ENCODE measurements around the gene FAM20B. TPM values are rescaled to one million over a fixed set of nuclear protein-coding genes. Genes with fewer than 3 reads are reported as not detected.

The FAM20B gene
- total and polyA plus RNA-seq, 2 of the 13 experiments (the other 11 are each of a cell fraction or from before 2014, with no cell fraction given), result 13.8 to 26.9 TPM

DNA sequence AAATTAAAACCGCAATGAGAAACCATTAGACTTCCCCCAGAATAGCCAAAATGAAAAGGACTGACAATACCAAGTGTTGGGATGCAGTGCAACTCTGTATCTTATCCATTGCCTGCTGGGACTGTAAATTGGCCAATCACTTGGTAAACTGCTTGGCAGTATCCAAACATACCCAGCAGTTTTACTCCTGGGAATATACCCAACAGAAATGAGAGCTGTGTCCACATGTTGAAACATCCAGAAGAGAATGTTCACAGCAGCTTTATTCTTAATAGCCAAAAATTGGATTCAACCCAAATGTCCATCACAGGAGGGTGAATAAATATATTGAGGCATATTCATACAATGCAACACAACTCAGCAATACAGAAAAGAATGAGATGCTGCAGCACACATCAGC is 13.7 kb upstream of the FAM20B start:
- Histone ChIP-seq H2AFZ (ENCODE audit: low read length) (no peak overlapping the region), H3K4me2 (ENCODE audit: low read depth, low read length) (no peak overlapping the region), H3K4me3 (replicated peaks in 1 of 3; ENCODE audit: insufficient read depth in 1 of 3, low read depth in 2 of 3, low read length in 3 of 3) (no peak overlapping the region), H3K27ac (ENCODE audit: extremely low read length, insufficient read depth, low read length) (no peak overlapping the region), H3K36me3 (replicated peaks in 1 of 2; ENCODE audit: control insufficient read depth in 1 of 2, insufficient read depth in 2 of 2, low read length in 2 of 2) (no peaks in the 10 kb centered on the region), H3K4me1 (ENCODE audit: insufficient read depth, low read length) (peaks cover 18% of the 10 kb centered on the region), H3K27me3 (ENCODE audit: control insufficient read depth in 1 of 2, insufficient read depth in 2 of 2, low read length in 2 of 2) (no peaks in the 10 kb centered on the region), H3K9me3 (ENCODE audit: low read length) (no peaks in the 10 kb centered on the region), H3K79me2 (ENCODE audit: insufficient read depth, low read length) (no peaks in the 10 kb centered on the region), H3K9ac (ENCODE audit: insufficient read depth, low read depth, low read length) (no peak overlapping the region), H4K20me1 (ENCODE audit: insufficient read depth, low read length) (no peaks in the 10 kb centered on the region)
- DNase-seq (ENCODE audit: low spot score), result no peak
- TF ChIP-seq, protein P1, sequence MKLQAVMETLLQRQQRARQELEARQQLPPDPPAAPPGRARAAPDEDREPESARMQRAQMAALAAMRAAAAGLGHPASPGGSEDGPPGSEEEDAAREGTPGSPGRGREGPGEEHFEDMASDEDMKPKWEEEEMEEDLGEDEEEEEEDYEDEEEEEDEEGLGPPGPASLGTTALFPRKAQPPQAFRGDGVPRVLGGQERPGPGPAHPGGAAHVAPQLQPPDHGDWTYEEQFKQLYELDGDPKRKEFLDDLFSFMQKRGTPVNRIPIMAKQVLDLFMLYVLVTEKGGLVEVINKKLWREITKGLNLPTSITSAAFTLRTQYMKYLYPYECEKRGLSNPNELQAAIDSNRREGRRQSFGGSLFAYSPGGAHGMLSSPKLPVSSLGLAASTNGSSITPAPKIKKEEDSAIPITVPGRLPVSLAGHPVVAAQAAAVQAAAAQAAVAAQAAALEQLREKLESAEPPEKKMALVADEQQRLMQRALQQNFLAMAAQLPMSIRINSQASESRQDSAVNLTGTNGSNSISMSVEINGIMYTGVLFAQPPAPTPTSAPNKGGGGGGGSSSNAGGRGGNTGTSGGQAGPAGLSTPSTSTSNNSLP (IDR thresholded peaks at IDR 0.05; ENCODE audit: low read depth, low read length), result no peak
- TF ChIP-seq IKZF1 (IDR thresholded peaks at IDR 0.05) (no peak), ZNF251 (CRISPR knock-in tag; IDR thresholded peaks at IDR 0.05) (no peak), ZNF253 (CRISPR knock-in tag; IDR thresholded peaks at IDR 0.05; ENCODE audit: borderline replicate concordance) (no peak), ZNF570 (CRISPR knock-in tag; IDR thresholded peaks at IDR 0.05; ENCODE audit: borderline replicate concordance) (no peak)
- TF ChIP-seq, protein P2, sequence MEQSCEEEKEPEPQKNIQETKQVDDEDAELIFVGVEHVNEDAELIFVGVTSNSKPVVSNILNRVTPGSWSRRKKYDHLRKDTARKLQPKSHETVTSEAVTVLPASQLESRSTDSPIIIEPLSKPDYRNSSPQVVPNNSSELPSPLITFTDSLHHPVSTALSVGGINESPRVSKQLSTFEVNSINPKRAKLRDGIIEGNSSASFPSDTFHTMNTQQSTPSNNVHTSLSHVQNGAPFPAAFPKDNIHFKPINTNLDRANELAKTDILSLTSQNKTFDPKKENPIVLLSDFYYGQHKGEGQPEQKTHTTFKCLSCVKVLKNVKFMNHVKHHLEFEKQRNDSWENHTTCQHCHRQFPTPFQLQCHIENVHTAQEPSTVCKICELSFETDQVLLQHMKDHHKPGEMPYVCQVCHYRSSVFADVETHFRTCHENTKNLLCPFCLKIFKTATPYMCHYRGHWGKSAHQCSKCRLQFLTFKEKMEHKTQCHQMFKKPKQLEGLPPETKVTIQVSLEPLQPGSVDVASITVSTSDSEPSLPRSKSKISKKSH (CRISPR knock-in tag; IDR thresholded peaks at IDR 0.05; ENCODE audit: borderline replicate concordance), result no peak
- TF ChIP-seq, protein P3, sequence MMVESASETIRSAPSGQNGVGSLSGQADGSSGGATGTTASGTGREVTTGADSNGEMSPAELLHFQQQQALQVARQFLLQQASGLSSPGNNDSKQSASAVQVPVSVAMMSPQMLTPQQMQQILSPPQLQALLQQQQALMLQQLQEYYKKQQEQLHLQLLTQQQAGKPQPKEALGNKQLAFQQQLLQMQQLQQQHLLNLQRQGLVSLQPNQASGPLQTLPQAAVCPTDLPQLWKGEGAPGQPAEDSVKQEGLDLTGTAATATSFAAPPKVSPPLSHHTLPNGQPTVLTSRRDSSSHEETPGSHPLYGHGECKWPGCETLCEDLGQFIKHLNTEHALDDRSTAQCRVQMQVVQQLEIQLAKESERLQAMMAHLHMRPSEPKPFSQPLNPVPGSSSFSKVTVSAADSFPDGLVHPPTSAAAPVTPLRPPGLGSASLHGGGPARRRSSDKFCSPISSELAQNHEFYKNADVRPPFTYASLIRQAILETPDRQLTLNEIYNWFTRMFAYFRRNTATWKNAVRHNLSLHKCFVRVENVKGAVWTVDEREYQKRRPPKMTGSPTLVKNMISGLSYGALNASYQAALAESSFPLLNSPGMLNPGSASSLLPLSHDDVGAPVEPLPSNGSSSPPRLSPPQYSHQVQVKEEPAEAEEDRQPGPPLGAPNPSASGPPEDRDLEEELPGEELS (CRISPR knock-in tag; IDR thresholded peaks at IDR 0.05), result no peak
- TF ChIP-seq, protein P4, sequence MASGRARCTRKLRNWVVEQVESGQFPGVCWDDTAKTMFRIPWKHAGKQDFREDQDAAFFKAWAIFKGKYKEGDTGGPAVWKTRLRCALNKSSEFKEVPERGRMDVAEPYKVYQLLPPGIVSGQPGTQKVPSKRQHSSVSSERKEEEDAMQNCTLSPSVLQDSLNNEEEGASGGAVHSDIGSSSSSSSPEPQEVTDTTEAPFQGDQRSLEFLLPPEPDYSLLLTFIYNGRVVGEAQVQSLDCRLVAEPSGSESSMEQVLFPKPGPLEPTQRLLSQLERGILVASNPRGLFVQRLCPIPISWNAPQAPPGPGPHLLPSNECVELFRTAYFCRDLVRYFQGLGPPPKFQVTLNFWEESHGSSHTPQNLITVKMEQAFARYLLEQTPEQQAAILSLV (CRISPR knock-in tag; IDR thresholded peaks at IDR 0.05; ENCODE audit: borderline replicate concordance), result no peak
- TF ChIP-seq, protein P5, sequence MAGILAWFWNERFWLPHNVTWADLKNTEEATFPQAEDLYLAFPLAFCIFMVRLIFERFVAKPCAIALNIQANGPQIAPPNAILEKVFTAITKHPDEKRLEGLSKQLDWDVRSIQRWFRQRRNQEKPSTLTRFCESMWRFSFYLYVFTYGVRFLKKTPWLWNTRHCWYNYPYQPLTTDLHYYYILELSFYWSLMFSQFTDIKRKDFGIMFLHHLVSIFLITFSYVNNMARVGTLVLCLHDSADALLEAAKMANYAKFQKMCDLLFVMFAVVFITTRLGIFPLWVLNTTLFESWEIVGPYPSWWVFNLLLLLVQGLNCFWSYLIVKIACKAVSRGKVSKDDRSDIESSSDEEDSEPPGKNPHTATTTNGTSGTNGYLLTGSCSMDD (CRISPR knock-in tag; IDR thresholded peaks at IDR 0.05), result no peak
- ChIA-PET CTCF (ENCODE audit: low intra/inter-chr PET ratio, low total read pairs) (no interaction called here), POLR2A (no interaction called here)
- no TSS peak for BruUV-seq (replicated peaks)
- intact Hi-C loops (cut with micrococcal nuclease; ENCODE audit: unreplicated experiment) (no loop called here), in situ Hi-C loops (cut with HindIII; ENCODE audit: extremely low pct_ligation_motif_present, low pct_unique_long_range_greater_than_20kb) (no loop called here)
- 78% methylated on average over 1 of the region's 1 CpG for WGBS (ENCODE audit: low lambda C conversion rate)
- ATAC-seq, result no peak
- FAIRE-seq, result no peak
